ENCODE results near the gene DGKZ.

Gene DGKZ

DNA sequence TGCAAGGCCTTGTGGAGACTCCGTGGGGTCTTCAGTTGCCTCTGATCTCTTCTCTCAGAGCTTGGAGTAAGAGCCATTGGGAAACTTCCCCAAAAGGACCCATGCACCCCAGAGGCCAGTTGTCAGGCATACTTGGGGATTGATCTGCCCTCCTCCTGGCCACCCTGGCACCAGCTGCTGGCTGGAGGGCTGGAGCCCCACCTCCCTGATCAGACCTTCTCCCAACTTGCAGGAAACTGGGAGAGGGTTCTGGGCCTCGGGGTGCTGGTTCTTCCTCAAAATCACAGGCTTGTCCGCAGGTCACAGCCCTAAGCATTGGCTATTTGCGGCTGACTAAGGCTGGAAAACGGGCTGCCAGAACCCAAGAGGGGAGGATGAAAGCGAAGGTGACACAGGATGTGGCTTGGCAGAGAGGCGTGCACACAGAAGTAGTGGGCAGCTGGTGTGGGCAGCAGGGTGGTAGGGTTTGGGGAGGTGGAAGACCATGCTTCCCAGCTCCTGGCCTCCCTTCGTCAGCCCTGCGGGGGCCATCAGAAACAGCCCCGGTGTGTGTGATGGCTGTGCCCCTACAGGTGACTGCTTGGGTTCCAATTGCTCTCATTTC lies 1.3 kb upstream of the DGKZ start:
- no peak for DNase-seq (ENCODE audit: low read depth)

DNA sequence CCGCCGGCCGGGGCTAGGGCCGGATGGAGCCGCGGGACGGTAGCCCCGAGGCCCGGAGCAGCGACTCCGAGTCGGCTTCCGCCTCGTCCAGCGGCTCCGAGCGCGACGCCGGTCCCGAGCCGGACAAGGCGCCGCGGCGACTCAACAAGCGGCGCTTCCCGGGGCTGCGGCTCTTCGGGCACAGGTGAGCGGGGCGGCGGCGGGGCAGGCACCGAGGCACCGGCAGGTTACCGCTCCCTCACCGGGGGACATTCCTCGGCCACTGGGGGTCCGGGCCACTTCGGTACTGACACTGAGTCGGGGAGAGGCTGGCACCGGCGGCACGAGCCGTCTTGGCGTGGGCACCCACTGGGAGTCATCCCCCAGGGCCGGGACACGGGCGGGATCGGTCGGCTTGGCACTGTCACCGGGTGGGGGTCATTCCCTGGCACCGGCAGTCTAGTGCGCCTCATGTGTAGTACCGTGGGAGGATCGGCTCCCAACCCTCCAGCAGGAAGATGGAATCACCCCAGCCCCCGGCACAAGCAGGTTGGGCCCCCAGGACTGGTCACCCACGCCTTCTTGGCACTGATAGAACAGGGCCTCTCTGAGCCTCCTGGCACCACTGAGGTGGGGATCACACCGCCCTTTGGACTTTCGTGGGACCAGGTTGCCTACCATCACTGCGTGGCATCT lies 511 bp downstream of the DGKZ start:
- DNase-seq (ENCODE audit: low read depth): no peak

DNA sequence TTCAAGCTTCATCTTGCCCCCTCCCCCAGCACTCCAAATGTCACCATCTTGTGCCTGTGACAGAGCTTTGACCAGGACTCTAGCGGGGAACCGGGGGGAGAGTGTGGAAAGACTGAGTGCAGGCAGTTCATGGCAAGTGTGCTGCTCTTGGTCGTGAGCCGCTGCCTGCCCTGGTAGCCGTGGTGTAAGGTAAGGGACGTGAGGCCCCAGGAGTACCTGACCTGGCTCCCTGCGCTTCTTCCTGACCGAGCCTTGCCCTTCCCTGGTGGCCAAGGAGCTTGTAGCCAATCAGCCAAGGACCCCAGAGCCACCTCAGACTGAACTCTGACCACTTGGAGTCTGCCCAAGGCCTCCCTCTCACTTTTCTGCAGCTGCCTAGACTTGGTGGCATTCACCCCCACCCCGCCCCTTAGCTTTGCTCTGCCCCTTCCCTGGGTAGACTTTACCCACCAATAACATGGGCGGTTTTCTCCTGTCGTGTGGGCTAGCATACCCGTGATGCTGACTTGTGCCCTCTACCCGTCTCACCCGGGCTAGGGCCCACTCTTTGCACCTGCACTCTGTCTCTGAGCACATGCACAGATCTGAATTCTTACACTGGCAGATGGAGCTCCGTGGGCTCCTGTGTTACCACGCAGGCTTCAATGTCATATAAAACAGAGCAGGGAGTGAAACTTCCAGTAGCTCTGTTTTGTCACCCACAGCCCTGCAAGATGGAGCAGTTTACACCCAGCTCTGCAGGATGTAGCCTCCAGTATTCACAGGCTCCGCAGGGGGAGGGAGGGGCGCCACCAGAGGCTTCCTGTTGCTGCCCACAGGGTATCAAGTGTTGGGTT lies 1.5 kb downstream of the DGKZ start:
- DNase-seq (ENCODE audit: low read depth): peak; percentile 40

DNA sequence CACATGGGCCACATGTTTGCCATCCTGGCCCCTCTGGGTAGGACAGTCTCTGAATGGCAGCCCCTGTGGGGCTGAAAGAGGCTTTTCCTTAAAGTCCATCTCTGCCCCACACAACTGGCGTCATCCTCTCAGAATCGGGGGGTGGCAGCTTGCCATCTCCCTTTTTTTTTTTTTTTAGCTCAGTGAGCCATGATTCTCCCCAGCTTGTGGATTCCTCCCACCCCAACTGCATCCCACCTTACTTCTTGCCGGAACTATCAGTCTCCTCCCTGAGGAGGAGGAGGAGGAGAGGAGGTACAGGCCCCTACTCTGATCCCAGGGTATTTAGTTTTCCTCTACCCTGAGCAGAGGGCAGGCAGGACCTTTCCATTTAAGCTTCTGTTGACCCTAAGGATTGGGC lies 3.4 kb downstream of the DGKZ start:
- no peak for DNase-seq (ENCODE audit: low read depth)

DNA sequence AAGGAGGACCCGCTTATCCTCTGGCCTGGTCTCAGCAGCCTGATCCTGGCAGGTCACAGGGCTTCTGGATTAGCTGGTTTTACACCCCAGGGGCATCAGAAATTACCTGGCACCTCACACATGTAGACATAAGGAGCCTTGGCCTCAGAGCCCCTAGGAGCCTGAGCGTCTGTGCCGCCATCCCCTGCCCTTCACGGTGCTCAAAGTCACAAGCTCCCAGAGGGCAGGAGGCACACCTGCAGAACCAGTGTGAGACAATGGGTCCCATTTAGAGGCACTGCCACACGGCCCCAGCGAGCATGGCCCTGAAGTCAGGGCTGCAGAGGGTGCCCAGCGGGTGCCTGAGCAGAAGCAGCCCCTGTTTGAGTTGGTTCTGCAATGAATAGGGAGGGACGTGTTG lies 3.9 kb downstream of the DGKZ start:
- no peak for DNase-seq (ENCODE audit: low read depth)

GRCh38 chr11:46351606-46352005 lies 4.3 kb downstream of the DGKZ start:
- no peak for DNase-seq (ENCODE audit: low read depth)

GRCh38 chr11:46352063-46352841 lies 5.0 kb downstream of the DGKZ start:
- DNase-seq (ENCODE audit: low read depth): peak; percentile 67

DNA sequence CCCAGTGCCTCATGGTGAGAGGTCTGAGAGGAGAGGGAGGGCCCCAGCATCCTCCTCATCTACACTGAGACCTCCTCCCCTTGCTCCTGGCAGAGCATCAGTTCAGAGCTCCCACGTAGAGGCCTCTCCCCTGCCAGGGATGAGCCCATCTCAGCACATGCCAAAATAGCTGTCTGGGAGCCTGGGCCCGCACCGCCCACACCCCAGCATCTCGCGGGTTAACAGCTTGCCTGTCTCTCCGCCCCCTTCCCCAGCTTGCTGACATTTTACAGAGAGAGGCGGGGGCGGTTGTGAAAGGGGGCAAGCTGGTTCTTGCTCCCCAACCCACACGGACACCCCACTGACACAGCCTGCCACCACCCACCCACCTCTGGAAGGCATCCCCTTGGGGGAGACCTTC lies 6.4 kb downstream of the DGKZ start:
- no peak for DNase-seq (ENCODE audit: low read depth)

GRCh38 chr11:46356924-46357482 lies 9.7 kb downstream of the DGKZ start:
- no peak for DNase-seq (ENCODE audit: low read depth)

GRCh38 chr11:46357483-46357936 lies 10.2 kb downstream of the DGKZ start:
- no peak for DNase-seq (ENCODE audit: low read depth)

GRCh38 chr11:46359953-46360352 lies 12.7 kb downstream of the DGKZ start:
- no peak for DNase-seq (ENCODE audit: low read depth)

DNA sequence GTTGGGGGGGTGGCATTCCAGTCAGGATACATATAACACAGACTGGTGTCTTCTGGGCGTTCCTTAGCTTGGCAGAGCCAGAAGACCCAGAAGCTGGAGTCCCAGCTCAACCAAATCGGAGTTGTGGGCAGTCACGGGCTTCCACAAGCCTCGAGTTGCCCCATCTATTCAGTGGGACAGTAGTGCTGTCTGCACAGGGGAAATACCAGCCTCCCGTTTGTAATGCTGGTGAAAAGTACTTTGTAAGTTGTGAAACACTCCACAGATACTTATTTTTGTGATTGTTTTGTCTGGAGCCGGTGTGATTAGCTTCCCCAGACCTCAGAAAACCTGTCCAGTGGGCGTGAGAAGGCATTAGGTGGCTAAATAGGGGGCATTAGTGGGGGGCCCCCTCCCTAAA lies 13.6 kb downstream of the DGKZ start:
- no peak for DNase-seq (ENCODE audit: low read depth)

GRCh38 chr11:46361283-46362155 lies 14.3 kb downstream of the DGKZ start:
- DNase-seq (ENCODE audit: low read depth): peak; percentile 52

DNA sequence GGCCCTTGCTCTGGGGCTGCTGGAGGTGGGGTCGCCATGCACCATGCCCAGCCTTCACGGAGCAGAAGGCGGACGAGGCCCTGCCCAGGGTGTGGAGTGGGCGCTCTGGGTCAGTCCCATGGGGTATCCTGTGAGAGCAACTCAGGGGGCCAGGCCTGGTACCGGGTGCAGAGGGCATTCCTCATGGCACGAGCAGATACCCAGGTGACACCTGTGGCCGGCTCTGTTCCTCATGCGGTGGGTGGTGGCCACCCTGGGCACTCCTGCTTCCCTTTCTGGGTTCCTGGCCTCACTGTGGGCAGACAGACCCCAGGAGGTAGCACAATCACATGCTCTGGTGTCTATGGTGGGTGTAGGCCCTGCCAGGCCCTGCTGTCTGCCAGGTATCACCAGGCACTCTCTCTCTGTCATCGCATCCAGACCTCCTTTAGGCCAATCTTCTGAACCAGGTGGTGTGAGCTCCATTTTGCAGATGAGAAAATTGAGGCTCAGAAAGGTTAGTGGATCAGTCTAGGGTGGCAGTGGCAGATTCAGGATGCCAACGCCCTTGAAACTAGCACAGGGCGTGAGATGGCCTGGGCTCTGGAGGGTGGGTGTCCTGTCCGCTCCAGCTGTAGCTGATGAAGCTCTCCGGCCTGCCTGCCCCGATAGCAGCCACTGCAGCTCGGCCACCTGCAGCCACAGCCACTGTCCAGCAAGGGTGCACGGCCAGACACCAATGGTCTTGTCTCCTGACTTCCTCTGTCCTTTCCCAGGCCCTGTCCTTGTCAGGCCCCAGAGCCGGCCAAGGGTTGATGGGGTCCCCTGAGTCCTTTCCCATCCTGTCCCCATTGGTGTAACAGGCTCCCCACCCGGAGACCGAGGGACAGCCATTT lies 15.1 kb downstream of the DGKZ start:
- no peak for DNase-seq (ENCODE audit: low read depth)

- no peak for DNase-seq (ENCODE audit: low read depth)
Measured at GRCh38 chr11:46363031-46363407, 15.8 kb downstream of the DGKZ start.

DNA sequence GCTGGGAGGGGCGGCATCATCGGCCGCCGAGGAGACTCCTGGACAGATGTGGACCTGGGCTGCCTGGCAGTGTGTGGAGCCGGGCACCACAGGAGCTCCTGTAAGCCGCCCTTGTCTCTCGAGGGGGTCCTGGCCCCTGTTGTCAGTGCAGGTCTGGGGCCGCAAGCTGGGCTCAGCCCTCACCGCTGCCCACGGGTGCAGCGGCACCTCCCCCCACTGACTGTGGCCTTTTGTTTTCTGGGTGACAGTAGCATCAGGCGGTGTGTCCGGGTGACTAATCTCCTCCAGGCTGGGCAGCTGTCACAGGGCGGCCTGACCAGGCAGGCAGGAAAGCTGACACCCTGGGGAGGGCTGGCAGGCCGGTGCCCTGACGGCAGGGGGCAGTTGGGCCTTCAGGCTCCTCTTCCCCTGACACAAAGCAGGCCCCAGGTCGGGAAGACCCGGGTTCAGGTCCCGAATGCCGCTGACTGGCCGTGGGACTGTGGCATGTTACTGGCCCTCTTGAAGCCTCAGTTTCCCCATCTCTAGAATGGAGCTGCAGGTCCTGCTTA lies 16.3 kb downstream of the DGKZ start:
- no peak for DNase-seq (ENCODE audit: low read depth)

DNA sequence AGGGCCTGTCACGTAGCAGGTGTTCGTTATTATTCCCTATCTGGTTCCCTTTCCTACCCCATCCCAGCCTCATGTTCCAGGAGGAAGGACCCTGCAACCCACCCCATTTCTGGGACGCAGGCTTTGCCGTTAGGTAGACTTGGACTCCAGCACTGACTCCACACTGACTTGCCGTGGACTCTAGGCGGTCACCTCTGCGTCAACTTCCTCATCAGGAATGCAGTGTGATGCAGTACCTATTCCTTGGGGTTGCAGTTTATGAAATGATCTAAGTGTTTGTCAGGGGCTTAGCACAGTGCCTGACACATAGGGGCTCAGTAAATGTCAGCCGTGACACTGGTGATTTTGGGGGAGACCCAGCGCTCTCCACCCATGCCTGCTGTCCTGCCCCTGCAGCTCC lies 16.8 kb downstream of the DGKZ start:
- no peak for DNase-seq (ENCODE audit: low read depth)

- no peak for DNase-seq (ENCODE audit: low read depth)
Measured at GRCh38 chr11:46364791-46365190, 17.5 kb downstream of the DGKZ start.

DNA sequence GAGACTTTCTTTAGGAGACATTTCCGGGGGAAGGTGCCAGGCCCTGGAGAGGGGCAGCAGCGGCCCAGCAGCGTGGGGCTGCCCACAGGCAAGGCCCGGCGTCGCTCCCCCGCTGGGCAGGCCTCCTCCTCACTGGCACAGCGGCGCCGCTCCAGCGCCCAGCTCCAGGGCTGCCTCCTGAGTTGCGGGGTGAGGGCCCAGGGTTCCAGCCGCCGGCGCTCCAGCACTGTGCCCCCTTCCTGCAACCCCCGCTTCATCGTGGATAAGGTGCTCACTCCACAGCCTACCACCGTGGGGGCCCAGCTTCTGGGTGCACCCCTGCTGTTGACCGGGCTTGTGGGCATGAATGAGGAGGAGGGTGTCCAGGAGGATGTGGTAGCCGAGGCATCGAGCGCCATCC lies 19.0 kb downstream of the DGKZ start:
- no peak for DNase-seq (ENCODE audit: low read depth)

GRCh38 chr11:46366661-46367161 lies 19.4 kb downstream of the DGKZ start:
- DNase-seq (ENCODE audit: low read depth): no peak
